Inflammatory macrophage treated with lipopolysaccharide for 4 hours (primary cell): Measurements from ENCODE around the gene IBA57.

Experiments
- DNase-seq: peaks from one replicate; pipeline ENCODE4 v3.0.0-alpha.2; 2020

The IBA57 gene

DNA sequence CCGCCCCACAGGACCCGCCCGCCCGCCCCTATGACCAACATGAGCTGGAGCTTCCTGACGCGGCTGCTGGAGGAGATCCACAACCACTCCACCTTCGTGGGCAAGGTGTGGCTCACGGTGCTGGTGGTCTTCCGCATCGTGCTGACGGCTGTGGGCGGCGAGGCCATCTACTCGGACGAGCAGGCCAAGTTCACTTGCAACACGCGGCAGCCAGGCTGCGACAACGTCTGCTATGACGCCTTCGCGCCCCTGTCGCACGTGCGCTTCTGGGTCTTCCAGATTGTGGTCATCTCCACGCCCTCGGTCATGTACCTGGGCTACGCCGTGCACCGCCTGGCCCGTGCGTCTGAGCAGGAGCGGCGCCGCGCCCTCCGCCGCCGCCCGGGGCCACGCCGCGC lies 7.9 kb upstream of the IBA57 start:
- DNase-seq, result no peak

GRCh38 chr1:228158151-228159007 lies 7.2 kb upstream of the IBA57 start:
- DNase-seq, result no peak

DNA sequence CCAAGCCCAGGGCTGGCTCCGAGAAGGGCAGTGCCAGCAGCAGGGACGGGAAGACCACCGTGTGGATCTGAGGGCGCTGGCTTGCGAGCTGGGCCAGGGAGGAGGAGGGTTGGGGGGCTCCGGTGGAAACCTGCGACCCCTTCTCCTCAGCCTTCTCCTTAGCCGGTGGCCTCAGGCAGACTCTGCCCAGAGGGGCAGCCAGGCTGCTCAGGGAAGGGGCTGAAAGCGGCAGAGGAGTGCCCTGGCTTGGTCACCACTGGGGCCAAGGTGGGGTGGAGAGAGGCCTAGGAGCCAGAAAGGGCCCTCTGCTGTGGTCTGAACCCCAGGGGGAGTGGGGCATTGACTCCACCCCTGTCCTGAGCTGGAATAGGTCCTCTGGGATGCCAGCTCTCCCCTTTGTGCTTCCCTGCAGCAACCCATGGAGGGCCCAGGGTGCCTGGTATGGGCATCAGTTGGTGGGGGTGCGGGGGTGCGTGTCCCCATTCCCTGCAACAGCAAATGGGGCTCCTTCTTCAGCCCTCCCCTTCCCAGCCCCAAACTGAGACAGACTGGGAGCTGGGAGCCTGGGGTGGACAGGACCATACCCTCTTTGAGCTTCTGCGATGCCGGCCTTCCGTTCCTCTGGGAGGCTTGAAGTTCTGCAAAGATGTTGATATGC lies 6.5 kb upstream of the IBA57 start:
- no peak for DNase-seq

DNA sequence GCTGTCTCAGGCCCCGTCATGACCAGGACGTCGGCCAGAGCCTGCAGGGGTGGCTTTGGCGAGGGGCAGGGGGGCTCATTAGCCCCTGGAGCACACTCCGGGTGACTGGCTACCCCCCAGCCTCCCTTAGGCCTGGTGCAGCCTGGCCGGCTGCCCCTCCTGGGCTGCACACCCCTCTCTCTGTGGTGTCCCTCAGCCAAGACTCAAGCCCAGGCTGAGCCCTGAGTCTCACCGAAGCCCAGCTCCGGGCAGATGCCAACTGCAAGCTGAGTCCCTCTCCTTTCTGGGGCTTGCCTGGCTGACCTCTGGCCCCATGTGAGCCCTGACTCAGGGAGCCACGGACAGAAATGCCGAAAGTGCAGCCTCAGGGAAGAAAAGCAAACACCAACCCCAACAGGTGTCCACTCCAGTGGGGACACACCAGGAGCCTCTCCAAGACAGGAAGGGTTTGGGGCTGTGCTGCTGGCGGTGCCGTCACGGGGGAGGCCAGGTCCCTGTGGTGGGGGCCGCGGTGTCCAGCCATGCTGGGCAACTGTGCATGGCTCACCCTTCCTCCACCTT lies 5.3 kb upstream of the IBA57 start:
- DNase-seq, result no peak

DNA sequence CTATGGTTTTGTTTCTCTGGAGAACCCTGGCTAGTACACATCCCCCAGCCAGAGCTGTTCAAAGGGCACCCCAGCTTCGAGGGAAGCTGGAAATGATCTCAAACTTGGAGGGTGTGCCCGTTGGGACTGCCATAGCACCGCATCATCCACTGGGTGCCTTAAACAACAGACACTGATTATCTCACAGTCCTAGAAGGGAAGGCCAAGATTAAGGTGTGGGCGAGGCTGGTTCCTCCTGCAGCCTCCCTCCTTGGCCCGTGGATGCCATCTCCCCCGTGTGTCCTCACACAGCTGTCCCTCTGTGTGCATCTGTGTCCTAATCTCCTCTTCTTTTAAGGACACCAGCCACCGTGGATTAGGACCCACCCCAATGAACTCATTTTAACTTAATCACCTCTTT lies 4.2 kb upstream of the IBA57 start:
- DNase-seq, result peak; percentile 35

DNA sequence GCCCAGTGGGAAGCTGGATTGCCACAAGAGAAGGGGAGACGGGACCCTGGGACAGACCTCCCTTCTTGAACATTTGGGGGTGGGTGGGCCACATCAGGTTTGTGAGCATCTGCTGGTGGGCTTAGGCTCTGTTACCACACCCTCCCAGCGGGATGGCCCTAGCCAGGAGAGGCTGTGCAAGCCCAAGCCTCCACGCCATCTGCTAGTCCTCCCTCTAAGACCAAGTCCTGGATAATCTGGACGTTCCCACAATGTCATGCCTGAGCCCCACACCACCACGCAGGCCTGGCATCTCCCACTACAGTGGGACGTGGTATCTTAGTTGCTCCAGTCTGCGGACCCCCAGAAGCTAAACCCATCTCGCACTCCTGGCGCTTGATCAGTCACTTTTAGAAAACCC lies 3.7 kb upstream of the IBA57 start:
- no peak for DNase-seq

- no peak for DNase-seq
These were observed 3.2 kb upstream of the IBA57 start for GRCh38 chr1:228162286-228163006.

- peak; percentile 32 for DNase-seq
These were observed 2.4 kb upstream of the IBA57 start for GRCh38 chr1:228163007-228163753.

- DNase-seq, result no peak
These were observed 1.7 kb upstream of the IBA57 start for GRCh38 chr1:228163776-228164519.

DNA sequence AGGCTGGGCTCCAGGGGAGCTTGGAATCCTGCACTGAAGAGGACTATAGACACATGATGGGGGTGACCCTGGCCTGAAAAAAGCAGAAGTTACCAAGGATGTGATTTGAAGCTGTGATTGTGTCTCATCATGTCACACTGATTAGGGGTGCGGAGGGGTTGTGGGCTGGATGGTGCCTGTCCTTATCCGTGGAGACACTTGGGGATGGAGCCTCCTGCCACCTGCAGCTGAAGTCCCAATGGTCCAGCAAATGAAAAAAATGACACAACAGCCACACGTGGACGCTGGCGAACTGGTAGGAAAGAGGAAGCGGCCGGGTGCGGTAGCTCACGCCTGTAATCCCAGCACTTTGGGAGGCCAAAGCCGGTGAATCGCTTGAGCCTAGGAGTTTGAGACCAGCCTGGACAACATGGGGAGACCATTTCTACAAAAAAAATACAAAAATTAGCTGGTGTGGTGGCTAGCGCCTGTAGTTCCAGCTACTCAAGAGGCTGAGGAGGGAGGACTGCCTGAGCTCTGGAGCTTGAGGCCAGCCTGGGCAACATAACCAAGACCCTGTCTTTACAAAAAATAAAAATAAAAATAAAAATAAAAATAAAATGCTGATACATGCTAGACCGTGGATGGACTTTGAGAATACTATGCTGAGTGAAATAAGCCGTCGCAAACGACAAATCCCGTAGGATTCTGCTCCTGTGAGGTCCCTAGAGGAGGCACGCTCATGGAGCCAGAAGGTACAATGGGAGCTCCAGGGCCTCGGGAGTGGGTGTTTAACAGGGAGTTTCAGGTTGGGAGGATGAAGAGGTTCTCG lies 838 bp upstream of the IBA57 start:
- peak; percentile 64 for DNase-seq

- DNase-seq, result peak; percentile 84
These were observed 749 bp downstream of the IBA57 start for GRCh38 chr1:228166170-228166936.

GRCh38 chr1:228168563-228169270 lies 3.1 kb downstream of the IBA57 start:
- DNase-seq, result peak; percentile 10

DNA sequence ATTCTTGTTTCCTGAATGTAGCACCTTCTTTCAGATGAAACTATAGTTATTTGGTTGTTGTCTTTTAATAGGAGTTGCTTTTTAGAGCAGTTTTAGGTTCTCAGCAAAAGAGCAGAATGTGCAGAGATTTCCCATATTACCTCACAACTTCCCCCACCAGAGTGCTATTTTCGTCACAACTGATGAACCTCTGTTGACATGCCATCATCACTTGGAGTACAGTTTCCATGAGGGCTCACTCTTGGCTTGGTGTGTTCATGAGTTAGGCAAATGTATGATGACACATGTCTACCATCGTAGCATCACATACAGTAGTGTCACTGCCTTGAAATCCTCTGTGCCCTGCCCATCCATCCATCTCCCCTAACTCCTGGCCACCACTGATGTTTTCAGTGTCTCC lies 3.7 kb downstream of the IBA57 start:
- DNase-seq, result peak; percentile 62

DNA sequence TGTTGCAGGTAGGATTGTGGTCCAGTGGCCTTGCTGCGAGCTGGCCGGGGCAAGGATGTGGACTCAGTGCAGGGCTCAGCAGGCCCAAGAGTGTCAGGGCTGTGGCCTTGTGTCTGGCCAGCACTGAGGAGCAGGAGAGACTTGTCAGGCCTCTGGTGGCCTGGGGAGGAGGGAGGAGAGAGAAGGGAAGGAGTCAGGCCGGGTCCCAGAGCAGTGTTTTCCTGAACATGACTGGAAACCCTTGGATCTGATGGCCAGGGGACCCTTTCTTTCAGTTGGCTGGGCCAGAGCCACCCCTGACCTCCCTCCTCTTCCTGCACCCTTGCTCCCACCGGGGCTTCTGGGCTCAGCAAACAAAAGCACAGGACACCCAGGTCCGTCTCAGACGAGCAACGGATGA lies 5.1 kb downstream of the IBA57 start:
- no peak for DNase-seq

- no peak for DNase-seq
These were observed 5.8 kb downstream of the IBA57 start for GRCh38 chr1:228171221-228171891.

- no peak for DNase-seq
These were observed 7.3 kb downstream of the IBA57 start for GRCh38 chr1:228172591-228173527.
